Epithelial cell of esophagus (primary cell): ENCODE results near the gene POPDC2.
A peak's percentile ranks its signal among the peaks of the same experiment; 100 is the strongest.

Experiments used
- DNase-seq: peaks from one replicate; pipeline ENCODE4 v3.0.0; 2010; ENCODE audit warnings: low read depth
- H3K4me3 ChIP-seq: 2 replicates; pipeline ENCODE4 v1.5.1; 2011; ENCODE audit warnings: mild to moderate bottlenecking, low read length, control low read depth
- TF ChIP-seq, protein P1 (sequence below): IDR thresholded peaks from 2 replicates; pipeline ENCODE4 v1.5.1; 2011; ENCODE audit warnings: low read depth, mild to moderate bottlenecking, low read length, control low read depth, inconsistent platforms; ENCODE audit not compliant: insufficient read depth; ENCODE audit errors: missing control alignments

The POPDC2 gene

DNA sequence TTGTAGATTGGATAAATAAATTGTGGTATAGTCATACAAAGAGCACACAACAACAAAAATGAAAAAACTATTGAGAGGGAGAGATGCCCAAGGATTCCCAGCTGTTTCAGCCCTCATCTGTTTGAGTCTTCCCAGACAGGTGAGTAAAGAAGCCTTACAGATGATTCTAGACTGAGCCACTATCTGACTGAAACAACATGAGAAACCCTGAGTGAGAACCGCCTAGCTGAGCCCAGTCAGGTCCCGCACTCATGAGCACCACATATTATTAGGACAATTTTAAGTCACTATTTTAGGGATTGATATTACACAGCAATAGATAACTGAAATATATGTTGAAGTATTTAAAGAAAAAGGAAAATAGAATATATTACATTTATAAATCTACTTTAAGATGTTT is 19.0 kb downstream of the POPDC2 start:
- no peak for DNase-seq
- H3K4me3 ChIP-seq, result no peak overlapping the region
- TF ChIP-seq, protein P1, sequence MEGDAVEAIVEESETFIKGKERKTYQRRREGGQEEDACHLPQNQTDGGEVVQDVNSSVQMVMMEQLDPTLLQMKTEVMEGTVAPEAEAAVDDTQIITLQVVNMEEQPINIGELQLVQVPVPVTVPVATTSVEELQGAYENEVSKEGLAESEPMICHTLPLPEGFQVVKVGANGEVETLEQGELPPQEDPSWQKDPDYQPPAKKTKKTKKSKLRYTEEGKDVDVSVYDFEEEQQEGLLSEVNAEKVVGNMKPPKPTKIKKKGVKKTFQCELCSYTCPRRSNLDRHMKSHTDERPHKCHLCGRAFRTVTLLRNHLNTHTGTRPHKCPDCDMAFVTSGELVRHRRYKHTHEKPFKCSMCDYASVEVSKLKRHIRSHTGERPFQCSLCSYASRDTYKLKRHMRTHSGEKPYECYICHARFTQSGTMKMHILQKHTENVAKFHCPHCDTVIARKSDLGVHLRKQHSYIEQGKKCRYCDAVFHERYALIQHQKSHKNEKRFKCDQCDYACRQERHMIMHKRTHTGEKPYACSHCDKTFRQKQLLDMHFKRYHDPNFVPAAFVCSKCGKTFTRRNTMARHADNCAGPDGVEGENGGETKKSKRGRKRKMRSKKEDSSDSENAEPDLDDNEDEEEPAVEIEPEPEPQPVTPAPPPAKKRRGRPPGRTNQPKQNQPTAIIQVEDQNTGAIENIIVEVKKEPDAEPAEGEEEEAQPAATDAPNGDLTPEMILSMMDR, result no peak

DNA sequence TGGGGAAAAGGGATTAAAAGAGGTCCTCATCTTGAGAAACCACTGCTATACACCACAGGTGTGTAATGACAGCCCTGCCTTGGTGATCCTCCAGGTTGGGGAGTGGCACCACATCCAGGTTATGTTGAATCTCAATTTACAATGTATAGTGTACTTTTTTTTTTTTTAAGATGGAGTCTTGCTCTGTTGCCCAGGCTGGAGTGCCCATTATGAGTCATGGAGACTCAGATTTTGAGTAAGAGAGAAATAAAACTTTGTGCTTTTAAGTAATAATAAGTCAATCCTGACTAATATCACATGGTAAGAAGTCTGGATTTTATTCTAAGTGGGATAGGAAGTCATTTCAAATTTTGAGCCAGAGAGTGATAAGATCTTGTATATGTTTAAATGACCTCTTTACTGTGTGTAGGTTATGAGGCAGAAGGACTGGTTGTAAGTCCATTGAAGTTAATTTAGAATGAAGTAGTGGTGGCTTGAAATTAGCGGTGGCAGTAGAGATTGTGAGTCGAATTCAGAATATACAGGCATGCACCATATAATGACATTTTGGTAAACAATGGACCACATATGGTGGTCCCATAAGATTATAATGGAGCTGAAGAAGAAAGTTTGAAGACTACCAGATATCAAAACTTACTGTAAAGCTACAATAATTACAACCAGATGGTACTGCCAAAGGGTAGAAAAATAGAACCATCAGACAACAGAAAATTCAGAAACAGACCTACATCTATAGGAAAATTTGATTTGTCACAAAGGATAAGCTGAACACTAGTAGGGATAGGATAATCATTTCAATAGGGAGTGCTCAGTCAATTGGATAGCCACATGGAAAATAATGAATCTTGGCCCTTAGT is 20.7 kb downstream of the POPDC2 start:
- no peak overlapping the region for H3K4me3 ChIP-seq
- DNase-seq, result peak; percentile 43
- TF ChIP-seq, protein P1, result no peak

DNA sequence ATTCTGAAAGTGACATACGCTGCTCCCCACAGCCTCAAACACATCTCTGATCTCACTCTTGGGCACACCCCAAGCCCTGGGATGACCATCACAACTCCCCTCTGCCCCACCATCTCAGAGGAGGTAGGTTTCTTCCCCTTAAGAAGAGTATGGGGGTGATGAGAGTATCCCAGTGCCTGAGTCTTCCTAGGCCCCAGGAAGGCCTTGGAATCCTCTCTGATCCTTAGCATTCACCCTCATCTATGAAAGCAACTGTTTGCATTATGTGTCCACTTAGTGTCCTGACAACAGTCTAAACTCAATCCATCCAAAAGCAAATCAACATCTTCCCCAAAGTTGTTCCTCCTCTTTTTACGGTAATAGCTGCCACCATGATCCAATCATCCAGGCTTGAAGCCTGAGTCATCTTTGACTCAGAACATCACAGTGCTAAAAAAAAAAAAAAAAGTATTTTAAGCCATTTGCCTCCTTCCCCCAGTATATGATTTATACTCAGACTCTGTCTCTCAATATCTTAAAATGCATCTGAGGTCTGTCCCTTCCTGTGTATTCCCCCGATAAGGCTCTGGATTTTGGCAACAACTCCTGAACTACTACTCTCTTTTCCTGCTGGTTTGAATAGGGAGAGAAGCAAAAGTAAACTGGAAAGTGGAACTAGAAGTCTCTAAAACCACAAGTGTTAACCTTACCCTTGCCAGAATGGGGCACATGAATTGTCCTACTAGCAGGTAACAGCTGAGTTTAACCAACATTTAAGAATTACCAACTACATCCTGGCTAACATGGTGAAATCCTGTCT is 22.5 kb downstream of the POPDC2 start:
- TF ChIP-seq, protein P1, result no peak
- peak; percentile 87 for DNase-seq
- H3K4me3 ChIP-seq, result no peak overlapping the region

DNA sequence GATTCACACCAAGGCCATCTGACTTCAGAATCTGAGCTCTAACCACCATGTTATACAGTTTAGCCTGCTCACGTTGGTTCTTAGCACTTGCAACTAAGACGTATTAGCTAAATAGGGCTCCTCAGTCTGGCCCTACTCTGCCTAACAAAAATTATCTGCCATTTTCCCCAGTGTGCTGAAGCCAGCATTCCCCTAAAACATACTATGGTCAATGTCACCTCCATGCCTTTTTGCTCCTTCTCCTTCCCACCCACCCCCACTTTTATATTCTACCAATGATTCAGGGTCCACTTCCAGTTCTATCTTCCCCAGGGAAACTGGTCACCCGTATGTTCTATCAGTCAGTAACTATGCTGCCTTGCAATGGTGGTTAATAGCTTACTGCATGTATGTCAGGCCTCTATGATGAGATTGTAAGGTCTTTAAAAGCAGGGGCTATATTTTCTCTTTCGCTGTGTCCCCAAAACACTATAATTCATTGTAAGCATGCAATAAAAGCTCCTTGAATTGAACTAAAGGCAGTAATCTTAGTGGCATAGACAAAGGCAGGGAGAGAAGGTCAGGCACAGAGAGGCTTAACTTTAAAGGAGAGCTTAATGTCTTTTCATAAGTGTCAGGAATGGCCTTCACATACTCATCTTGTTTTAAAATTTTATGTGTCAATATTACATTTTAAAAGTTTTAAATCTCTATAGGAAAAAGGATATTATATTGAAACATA is 23.3 kb downstream of the POPDC2 start:
- TF ChIP-seq, protein P1, result no peak
- no peak for DNase-seq

DNA sequence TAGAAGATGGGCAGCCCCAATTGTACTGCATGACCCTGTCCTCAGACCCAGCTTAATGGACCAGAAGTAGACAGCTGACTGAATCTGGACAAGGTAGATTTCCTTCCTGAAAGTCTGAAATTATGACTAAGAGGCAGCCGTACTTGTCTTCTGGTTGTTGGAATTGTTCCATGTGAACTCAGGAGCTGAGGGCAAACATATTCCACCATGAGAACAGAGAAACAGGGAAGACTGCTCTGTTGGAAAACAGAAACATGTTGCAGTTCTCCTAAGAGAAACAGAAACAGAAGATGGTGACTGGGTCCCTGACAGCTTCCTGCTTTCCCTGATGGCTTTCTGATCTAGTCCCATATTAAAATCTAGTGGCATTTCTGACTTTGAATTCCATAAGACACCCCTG is 24.1 kb downstream of the POPDC2 start:
- TF ChIP-seq, protein P1, result no peak
- H3K4me3 ChIP-seq, result no peak overlapping the region
- peak; percentile 74 for DNase-seq

More for the DNA sequence above, 23.3 kb downstream of the POPDC2 start:
- H3K4me3 ChIP-seq, result no peak overlapping the region

DNA sequence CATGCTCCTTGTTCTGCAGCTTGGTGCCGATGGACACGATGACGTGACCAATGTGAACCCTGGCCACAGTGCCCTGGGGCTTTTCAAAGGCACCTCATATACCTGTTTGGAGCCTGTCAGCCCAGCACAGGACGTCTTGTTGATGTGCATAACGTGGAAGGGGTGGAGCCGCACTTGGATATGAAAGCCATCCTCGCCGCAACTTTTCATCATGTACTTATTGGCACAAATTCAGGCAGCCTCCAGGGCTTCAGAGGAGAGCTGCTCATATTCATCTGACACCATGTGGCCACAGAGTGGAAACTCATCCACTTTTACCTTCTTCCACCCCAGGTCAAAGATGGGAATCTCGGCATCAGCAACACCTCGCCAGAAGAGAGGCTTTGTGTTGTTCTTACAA is 24.7 kb downstream of the POPDC2 start:
- TF ChIP-seq, protein P1, result no peak
- DNase-seq, result no peak
- no peak overlapping the region for H3K4me3 ChIP-seq
